Mesothelial cell of epicardium (in vitro differentiated cells): ENCODE results near the gene CXCL1. TPM values are rescaled to one million over a fixed set of nuclear protein-coding genes. Genes with fewer than 3 reads are reported as not detected.

Source experiments
- DNase-seq, 2 experiments: peaks; one replicate each; pipeline ENCODE4 v3.0.0; 2021; ENCODE audit warnings: low spot score in 2 of 2; ENCODE audit not compliant: unreplicated experiment in 2 of 2
- H3K27ac Mint-ChIP-seq: 2 replicates; pipeline ENCODE4 v1.8.0; 2021; ENCODE audit warnings: mixed read lengths
- H3K27me3 Mint-ChIP-seq: 2 replicates; pipeline ENCODE4 v1.8.0; 2021; ENCODE audit warnings: low read depth, mixed read lengths
- H3K36me3 Mint-ChIP-seq: 2 replicates; pipeline ENCODE4 v1.8.0; 2021; ENCODE audit warnings: mixed read lengths
- H3K4me1 Mint-ChIP-seq: 2 replicates; pipeline ENCODE4 v1.8.0; 2021; ENCODE audit warnings: mixed read lengths
- H3K4me3 Mint-ChIP-seq: 2 replicates; pipeline ENCODE4 v1.8.0; 2021; ENCODE audit warnings: mild to moderate bottlenecking, moderate library complexity, mixed read lengths
- H3K9me3 Mint-ChIP-seq: 2 replicates; pipeline ENCODE4 v1.8.0; 2021; ENCODE audit warnings: mixed read lengths
- total RNA-seq: library from RNA; stranded (reverse); gene quantifications from 3 replicates; pipeline ENCODE4 v1.2.1, GENCODE V29; 2021
- TF ChIP-seq, protein P1 (sequence below): fragments of 200-600 bp; sonication (generic); IDR thresholded peaks from one replicate; pipeline ENCODE4 v1.5.0; 2021; ENCODE audit warnings: antibody characterized with exemption; ENCODE audit not compliant: unreplicated experiment

Gene CXCL1
- total RNA-seq, 1 donor from 2014 or later: 0.74 TPM

GRCh38 chr4:73853246-73853704, 15.9 kb upstream of the CXCL1 start, which contains the start of gene PF4V1:
Gene PF4V1 (plus strand): TSS chr4:73853296. CDS start chr4:73853363, 67 bp downstream.
- H3K4me1 Mint-ChIP-seq: no peaks in the 10 kb centered on the region
- no peak within 1 kb of the TSS for H3K4me3 Mint-ChIP-seq
- DNase-seq: no peak
- H3K9me3 Mint-ChIP-seq: no peaks in the 10 kb centered on the region
- no peak within 1 kb of the TSS for H3K27ac Mint-ChIP-seq
- H3K36me3 Mint-ChIP-seq: no peaks in the 10 kb centered on the region
- TF ChIP-seq, protein P1, sequence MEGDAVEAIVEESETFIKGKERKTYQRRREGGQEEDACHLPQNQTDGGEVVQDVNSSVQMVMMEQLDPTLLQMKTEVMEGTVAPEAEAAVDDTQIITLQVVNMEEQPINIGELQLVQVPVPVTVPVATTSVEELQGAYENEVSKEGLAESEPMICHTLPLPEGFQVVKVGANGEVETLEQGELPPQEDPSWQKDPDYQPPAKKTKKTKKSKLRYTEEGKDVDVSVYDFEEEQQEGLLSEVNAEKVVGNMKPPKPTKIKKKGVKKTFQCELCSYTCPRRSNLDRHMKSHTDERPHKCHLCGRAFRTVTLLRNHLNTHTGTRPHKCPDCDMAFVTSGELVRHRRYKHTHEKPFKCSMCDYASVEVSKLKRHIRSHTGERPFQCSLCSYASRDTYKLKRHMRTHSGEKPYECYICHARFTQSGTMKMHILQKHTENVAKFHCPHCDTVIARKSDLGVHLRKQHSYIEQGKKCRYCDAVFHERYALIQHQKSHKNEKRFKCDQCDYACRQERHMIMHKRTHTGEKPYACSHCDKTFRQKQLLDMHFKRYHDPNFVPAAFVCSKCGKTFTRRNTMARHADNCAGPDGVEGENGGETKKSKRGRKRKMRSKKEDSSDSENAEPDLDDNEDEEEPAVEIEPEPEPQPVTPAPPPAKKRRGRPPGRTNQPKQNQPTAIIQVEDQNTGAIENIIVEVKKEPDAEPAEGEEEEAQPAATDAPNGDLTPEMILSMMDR: no peak
- H3K27me3 Mint-ChIP-seq: peaks cover 40% of the 10 kb centered on the region

GRCh38 chr4:73853718-73854473, 15.3 kb upstream of the CXCL1 start:
- H3K9me3 Mint-ChIP-seq: no peaks in the 10 kb centered on the region
- no peaks in the 10 kb centered on the region for H3K4me1 Mint-ChIP-seq
- no peak overlapping the region for H3K27ac Mint-ChIP-seq
- H3K4me3 Mint-ChIP-seq: no peak overlapping the region
- DNase-seq: no peak
- TF ChIP-seq, protein P1: no peak
- H3K27me3 Mint-ChIP-seq: peaks cover 38% of the 10 kb centered on the region
- no peaks in the 10 kb centered on the region for H3K36me3 Mint-ChIP-seq

- TF ChIP-seq, protein P1: no peak
- peaks cover 44% of the 10 kb centered on the region for H3K27me3 Mint-ChIP-seq
- no peak overlapping the region for H3K4me3 Mint-ChIP-seq
- DNase-seq: no peak
- H3K4me1 Mint-ChIP-seq: no peaks in the 10 kb centered on the region
- no peak overlapping the region for H3K27ac Mint-ChIP-seq
- no peaks in the 10 kb centered on the region for H3K36me3 Mint-ChIP-seq
- no peaks in the 10 kb centered on the region for H3K9me3 Mint-ChIP-seq
Observed at GRCh38 chr4:73855406-73855805, 13.8 kb upstream of the CXCL1 start.

DNA sequence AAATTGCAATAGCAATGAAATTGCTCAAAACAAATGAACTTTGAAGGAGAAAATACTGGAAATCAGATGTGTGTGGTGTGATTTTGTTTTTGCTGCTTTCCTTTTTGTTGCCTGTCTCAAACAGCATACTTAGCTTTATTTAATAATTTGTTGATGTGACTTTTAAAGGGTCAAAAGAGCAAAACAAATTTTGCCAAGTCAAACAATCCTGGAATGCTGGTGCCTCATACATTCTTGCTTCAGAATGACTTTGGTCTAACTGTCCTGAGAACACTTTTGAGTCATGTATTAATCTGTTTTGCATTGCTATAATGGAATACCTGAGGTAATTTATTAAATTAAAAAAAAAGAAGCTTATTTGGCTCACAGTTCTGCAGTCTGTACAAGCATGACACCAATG, 12.7 kb upstream of the CXCL1 start:
- Mint-ChIP-seq H3K27me3 (peaks cover 45% of the 10 kb centered on the region), H3K36me3 (no peaks in the 10 kb centered on the region), H3K4me3 (no peak overlapping the region), H3K4me1 (no peaks in the 10 kb centered on the region), H3K27ac (no peak overlapping the region), H3K9me3 (no peaks in the 10 kb centered on the region)
- DNase-seq: no peak
- TF ChIP-seq, protein P1: no peak

GRCh38 chr4:73859614-73860088, 9.5 kb upstream of the CXCL1 start:
- TF ChIP-seq, protein P1: no peak
- Mint-ChIP-seq H3K4me1 (no peaks in the 10 kb centered on the region), H3K4me3 (no peak overlapping the region), H3K9me3 (no peaks in the 10 kb centered on the region), H3K27ac (no peak overlapping the region), H3K27me3 (peaks cover 40% of the 10 kb centered on the region), H3K36me3 (no peaks in the 10 kb centered on the region)
- no peak for DNase-seq
